GM23338 (cell line): ENCODE results near the gene CWH43.

ENCODE experiments used
- EZH2 ChIP-seq: fragments of 200-600 bp; sonication (generic); IDR thresholded peaks from one replicate; pipeline ENCODE4 v1.8.0; 2017; ENCODE audit warnings: antibody characterized with exemption, mild to moderate bottlenecking, low read depth; ENCODE audit not compliant: unreplicated experiment
- EZH2phosphoT487 ChIP-seq: fragments of 200-600 bp; sonication (generic); IDR thresholded peaks from one replicate; pipeline ENCODE4 v1.8.1; 2018; ENCODE audit warnings: antibody characterized with exemption; ENCODE audit not compliant: unreplicated experiment
- JUNB ChIP-seq: IDR thresholded peaks from one replicate; pipeline ENCODE4 v1.6.1; 2016; ENCODE audit warnings: antibody characterized with exemption; ENCODE audit not compliant: unreplicated experiment
- POLR2AphosphoS5 ChIP-seq: IDR thresholded peaks from 2 replicates; pipeline ENCODE4 v1.6.1; 2016; ENCODE audit warnings: antibody characterized with exemption, low read depth
- REST ChIP-seq: IDR thresholded peaks from one replicate; pipeline ENCODE4 v1.6.1; 2018; ENCODE audit warnings: antibody characterized with exemption; ENCODE audit not compliant: unreplicated experiment
- ZNF331 ChIP-seq: fragments of 250-450 bp; sonication (Bioruptor Pico); IDR thresholded peaks from 2 replicates; pipeline ENCODE4 v1.5.0; 2020; ENCODE audit warnings: low read depth, mild to moderate bottlenecking, moderate library complexity
- TF ChIP-seq, protein P1 (sequence below), 2 experiments: fragments of 200-600 bp in 1 of 2; sonication (generic) in 1 of 2; conservative IDR thresholded peaks; 2 replicates each; pipeline versions ENCODE4 v1.5.1 to v1.6.1; 2016 to 2017; ENCODE audit warnings: antibody characterized with exemption in 2 of 2, low read depth in 2 of 2, mild to moderate bottlenecking in 2 of 2, moderate library complexity in 1 of 2
- TF ChIP-seq, protein P2 (sequence below): fragments of 250-450 bp; sonication (Bioruptor Pico); IDR thresholded peaks from 2 replicates; pipeline ENCODE4 v1.5.0; 2020; ENCODE audit warnings: mild to moderate bottlenecking, moderate library complexity

DNA sequence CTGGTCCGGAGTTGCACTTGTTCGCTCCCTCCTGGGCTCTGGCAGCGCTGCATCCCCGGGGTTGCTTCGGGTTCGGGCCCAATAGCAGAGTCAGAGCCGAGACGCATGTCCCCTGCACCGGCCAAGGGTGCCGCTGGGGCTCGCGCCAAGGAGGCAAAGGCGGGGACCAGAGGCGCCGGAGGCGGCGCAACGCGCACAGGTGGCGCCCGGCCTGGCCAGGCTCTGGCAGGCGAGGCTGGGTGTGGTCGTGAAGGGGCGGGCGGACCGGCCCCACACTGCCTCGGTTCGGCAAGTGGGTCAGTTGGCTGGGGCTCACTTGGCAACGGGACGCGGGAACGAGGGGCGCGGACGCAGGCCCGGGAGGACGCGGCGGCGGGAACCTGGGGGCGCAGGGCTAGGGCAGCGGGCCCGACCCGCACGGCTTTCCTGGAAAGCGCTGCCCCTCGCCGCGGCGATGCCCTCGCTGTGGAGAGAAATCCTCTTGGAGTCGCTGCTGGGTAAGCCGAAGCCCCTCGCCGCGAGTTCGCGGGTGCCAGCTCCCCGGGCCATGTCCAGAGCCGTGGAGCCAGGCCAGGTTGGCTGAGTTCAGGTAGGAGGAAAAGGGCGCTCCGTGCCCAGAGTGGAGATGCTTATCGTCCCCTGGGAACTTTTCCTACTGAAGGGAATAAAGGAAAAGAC is at the start of gene CWH43:
- TF ChIP-seq, protein P1, sequence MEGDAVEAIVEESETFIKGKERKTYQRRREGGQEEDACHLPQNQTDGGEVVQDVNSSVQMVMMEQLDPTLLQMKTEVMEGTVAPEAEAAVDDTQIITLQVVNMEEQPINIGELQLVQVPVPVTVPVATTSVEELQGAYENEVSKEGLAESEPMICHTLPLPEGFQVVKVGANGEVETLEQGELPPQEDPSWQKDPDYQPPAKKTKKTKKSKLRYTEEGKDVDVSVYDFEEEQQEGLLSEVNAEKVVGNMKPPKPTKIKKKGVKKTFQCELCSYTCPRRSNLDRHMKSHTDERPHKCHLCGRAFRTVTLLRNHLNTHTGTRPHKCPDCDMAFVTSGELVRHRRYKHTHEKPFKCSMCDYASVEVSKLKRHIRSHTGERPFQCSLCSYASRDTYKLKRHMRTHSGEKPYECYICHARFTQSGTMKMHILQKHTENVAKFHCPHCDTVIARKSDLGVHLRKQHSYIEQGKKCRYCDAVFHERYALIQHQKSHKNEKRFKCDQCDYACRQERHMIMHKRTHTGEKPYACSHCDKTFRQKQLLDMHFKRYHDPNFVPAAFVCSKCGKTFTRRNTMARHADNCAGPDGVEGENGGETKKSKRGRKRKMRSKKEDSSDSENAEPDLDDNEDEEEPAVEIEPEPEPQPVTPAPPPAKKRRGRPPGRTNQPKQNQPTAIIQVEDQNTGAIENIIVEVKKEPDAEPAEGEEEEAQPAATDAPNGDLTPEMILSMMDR (conservative IDR thresholded peaks at IDR 0.05; ENCODE audit: low read depth in 2 of 2): peak; percentile 26 to 38; a peak in 3 of 4 replicates
- TF ChIP-seq ZNF331 (CRISPR knock-in tag) (no peak), POLR2AphosphoS5 (no peak), EZH2 (no peak), JUNB (no peak), EZH2phosphoT487 (no peak), REST (no peak)
- TF ChIP-seq, protein P2, sequence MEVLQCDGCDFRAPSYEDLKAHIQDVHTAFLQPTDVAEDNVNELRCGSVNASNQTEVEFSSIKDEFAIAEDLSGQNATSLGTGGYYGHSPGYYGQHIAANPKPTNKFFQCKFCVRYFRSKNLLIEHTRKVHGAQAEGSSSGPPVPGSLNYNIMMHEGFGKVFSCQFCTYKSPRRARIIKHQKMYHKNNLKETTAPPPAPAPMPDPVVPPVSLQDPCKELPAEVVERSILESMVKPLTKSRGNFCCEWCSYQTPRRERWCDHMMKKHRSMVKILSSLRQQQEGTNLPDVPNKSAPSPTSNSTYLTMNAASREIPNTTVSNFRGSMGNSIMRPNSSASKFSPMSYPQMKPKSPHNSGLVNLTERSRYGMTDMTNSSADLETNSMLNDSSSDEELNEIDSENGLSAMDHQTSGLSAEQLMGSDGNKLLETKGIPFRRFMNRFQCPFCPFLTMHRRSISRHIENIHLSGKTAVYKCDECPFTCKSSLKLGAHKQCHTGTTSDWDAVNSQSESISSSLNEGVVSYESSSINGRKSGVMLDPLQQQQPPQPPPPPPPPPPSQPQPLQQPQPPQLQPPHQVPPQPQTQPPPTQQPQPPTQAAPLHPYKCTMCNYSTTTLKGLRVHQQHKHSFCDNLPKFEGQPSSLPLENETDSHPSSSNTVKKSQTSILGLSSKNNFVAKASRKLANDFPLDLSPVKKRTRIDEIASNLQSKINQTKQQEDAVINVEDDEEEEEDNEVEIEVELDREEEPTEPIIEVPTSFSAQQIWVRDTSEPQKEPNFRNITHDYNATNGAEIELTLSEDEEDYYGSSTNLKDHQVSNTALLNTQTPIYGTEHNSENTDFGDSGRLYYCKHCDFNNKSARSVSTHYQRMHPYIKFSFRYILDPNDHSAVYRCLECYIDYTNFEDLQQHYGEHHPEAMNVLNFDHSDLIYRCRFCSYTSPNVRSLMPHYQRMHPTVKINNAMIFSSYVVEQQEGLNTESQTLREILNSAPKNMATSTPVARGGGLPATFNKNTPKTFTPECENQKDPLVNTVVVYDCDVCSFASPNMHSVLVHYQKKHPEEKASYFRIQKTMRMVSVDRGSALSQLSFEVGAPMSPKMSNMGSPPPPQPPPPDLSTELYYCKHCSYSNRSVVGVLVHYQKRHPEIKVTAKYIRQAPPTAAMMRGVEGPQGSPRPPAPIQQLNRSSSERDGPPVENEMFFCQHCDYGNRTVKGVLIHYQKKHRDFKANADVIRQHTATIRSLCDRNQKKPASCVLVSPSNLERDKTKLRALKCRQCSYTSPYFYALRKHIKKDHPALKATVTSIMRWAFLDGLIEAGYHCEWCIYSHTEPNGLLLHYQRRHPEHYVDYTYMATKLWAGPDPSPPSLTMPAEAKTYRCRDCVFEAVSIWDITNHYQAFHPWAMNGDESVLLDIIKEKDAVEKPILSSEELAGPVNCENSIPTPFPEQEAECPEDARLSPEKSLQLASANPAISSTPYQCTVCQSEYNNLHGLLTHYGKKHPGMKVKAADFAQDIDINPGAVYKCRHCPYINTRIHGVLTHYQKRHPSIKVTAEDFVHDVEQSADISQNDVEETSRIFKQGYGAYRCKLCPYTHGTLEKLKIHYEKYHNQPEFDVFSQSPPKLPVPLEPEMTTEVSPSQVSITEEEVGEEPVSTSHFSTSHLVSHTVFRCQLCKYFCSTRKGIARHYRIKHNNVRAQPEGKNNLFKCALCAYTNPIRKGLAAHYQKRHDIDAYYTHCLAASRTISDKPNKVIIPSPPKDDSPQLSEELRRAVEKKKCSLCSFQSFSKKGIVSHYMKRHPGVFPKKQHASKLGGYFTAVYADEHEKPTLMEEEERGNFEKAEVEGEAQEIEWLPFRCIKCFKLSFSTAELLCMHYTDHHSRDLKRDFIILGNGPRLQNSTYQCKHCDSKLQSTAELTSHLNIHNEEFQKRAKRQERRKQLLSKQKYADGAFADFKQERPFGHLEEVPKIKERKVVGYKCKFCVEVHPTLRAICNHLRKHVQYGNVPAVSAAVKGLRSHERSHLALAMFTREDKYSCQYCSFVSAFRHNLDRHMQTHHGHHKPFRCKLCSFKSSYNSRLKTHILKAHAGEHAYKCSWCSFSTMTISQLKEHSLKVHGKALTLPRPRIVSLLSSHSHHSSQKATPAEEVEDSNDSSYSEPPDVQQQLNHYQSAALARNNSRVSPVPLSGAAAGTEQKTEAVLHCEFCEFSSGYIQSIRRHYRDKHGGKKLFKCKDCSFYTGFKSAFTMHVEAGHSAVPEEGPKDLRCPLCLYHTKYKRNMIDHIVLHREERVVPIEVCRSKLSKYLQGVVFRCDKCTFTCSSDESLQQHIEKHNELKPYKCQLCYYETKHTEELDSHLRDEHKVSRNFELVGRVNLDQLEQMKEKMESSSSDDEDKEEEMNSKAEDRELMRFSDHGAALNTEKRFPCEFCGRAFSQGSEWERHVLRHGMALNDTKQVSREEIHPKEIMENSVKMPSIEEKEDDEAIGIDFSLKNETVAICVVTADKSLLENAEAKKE (CRISPR knock-in tag): no peak
